ENCODE results near the gene C20orf202.

C20orf202 gene

DNA sequence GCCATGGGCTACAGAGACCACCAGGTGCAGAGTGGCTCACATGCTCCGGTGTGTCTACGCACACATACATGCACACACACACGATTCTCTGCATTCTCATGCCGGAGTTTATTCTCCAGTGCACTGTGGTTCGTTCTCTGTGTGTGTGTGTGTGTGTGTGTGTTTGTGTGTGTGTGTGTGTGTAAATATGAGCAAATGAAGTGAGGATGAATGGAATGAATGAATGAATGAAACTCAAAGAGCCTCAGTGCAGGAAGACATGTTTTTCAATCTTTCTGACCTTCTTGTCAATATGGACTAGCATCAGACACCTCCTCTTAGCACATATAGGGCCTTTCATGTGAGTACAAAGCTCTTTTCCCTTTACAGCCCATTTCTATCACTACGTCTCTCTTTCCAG, 20.1 kb upstream of the C20orf202 start:
- H3K4me3 ChIP-seq (ENCODE audit: low read depth, low read length) = no peak overlapping the region
- no peak for TF ChIP-seq CTCF (IDR thresholded peaks at IDR 0.05; ENCODE audit: low read depth, low read length)

- TF ChIP-seq CTCF (IDR thresholded peaks at IDR 0.05; ENCODE audit: low read depth, low read length) = no peak
- H3K4me3 ChIP-seq (ENCODE audit: low read depth, low read length) = no peak overlapping the region
Observed at GRCh38 chr20:1184260-1184637, 19.0 kb upstream of the C20orf202 start.

DNA sequence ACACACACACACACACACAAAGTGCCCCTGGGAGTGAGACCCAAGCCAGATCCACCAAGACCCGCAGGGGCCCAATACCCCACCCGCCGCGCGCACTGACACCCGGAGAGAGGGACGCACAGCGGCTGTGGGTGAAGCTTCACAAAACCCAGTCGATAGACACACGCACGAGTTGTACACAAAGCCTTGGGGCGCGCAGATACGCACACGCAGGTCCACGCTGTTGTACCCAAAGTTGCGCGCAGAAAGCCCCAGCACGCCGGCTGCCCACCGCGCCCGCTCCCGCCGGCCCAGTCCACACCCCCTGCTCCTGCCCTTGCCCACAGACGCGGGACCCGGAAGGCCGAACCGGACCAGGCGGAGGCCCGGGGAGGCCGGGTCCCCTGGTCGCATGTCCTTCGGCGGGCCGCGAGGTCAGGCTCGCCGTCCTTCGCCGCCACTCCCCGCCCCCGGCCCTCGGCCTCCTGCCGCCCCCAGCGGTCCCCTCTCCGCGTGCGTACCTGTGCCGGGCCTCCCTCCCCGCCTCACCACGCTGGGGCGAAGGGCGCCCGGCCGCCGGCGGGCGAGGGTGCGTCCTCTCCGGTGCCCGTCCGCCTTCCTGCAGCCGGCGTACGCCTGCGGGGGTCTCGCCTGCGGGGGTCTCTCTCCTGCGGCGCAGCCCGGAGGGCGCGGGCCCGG, 18.5 kb upstream of the C20orf202 start, which contains the start of gene TMEM74B:
Gene TMEM74B (minus strand): TSS at position 344 of the 678 bp plus-strand sequence. CDS start 1,180 bp downstream, outside the sequence.
- TF ChIP-seq CTCF (IDR thresholded peaks at IDR 0.05; ENCODE audit: low read depth, low read length) = no peak
- peak within 1 kb of the TSS; percentile 29; the same call in 1 of the 2 replicates for H3K4me3 ChIP-seq (ENCODE audit: low read depth, low read length)

DNA sequence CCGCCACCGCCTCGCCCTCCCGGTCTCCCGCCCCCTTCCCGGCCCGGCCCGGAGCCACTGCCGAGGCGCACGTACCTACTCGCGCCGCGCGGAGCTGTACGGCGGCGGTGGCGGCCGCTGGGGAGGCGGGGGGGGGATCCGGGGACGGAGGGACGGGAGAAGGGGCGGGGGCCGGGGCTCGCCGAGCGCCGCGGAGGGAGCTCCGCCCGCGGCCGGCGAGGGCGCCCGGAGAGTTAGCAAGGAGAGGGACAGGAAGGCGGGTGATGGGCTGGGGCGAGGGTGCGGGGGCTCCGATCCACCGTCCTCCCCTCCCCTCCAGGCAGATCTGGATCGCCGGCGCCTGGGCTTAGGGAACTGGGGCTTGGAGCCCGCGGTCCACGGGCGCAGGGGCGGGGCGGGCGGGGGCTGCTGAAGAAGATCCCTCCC, 17.9 kb upstream of the C20orf202 start:
- H3K4me3 ChIP-seq (ENCODE audit: low read depth, low read length) = peak overlapping the region; percentile 29; the same call in 1 of the 2 replicates
- no peak for TF ChIP-seq CTCF (IDR thresholded peaks at IDR 0.05; ENCODE audit: low read depth, low read length)

DNA sequence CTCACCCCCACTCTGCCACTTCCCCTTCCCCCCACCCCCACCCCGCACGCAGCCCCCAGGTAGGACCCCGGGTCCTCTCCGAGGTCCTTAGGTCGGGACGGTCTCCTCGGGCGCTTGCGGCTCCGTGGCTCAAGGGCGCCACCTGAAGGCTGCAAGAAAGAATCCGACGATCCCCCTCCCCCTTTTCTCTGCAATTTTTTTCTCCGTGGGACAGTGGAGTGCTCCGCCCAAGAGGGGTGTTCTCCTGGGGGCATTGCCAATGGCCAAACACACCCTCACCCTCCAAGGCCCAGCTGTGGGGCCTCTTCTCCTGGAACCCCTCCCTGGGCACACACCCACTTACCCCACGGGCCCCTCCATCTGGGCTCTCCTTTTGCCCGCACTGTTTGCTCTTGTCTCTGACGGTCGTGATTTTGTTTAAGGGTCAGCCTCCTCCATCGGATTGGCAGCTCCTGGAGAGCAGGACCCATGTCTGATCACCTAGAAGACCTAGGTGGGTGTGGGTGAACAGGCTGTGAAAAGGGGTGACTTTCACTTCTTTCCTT, 17.4 kb upstream of the C20orf202 start:
- peak; percentile 57 for TF ChIP-seq CTCF (IDR thresholded peaks at IDR 0.05; ENCODE audit: low read depth, low read length)
- no peak overlapping the region for H3K4me3 ChIP-seq (ENCODE audit: low read depth, low read length)

DNA sequence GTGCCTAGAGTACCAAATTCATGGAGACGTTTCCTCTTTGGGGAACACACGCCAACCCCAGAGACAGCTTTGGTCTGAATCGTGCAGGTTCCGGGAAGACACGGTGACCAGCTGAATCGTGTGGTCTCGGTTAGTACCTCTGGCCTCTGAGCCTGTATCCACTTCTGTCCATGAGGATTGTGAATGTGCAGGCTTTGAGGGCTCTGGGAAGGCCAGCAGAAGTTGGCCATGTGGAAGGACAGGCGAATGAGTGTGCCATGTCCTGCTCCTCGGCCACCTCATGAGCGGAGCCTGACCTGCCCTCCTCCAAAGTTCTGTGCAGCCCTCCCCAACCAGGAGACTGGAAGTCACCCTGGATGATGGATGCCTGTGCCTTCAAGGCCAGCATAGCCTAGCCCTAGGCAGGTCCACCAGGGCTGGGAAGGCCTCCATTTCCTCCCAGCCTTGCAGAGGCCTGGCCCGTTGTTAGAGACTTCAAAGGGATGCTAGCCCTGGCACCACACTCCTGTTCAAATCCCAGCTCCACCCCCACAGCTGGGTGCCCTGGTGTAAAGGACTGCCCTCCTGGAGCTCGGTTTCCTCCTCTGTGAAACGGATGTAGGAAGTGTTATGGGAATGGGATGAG, 16.8 kb upstream of the C20orf202 start:
- no peak for TF ChIP-seq CTCF (IDR thresholded peaks at IDR 0.05; ENCODE audit: low read depth, low read length)
- no peak overlapping the region for H3K4me3 ChIP-seq (ENCODE audit: low read depth, low read length)

GRCh38 chr20:1187605-1188171, 15.6 kb upstream of the C20orf202 start:
- no peak for TF ChIP-seq CTCF (IDR thresholded peaks at IDR 0.05; ENCODE audit: low read depth, low read length)
- H3K4me3 ChIP-seq (ENCODE audit: low read depth, low read length) = no peak overlapping the region
